CD4-positive, alpha-beta T cell treated with Interleukin-15 for 4 hours (primary cell): ENCODE results near the gene DTX3.
"Not testable (repeated sequence)": the region's sequence is repeated elsewhere in the genome, so short reads cannot be mapped to it uniquely, and the experiment has no call there.

ENCODE experiments used
- DNase-seq: peaks from one replicate; pipeline ENCODE4 v3.0.0-alpha.2; 2020; ENCODE audit warnings: low spot score

The DTX3 gene

DNA sequence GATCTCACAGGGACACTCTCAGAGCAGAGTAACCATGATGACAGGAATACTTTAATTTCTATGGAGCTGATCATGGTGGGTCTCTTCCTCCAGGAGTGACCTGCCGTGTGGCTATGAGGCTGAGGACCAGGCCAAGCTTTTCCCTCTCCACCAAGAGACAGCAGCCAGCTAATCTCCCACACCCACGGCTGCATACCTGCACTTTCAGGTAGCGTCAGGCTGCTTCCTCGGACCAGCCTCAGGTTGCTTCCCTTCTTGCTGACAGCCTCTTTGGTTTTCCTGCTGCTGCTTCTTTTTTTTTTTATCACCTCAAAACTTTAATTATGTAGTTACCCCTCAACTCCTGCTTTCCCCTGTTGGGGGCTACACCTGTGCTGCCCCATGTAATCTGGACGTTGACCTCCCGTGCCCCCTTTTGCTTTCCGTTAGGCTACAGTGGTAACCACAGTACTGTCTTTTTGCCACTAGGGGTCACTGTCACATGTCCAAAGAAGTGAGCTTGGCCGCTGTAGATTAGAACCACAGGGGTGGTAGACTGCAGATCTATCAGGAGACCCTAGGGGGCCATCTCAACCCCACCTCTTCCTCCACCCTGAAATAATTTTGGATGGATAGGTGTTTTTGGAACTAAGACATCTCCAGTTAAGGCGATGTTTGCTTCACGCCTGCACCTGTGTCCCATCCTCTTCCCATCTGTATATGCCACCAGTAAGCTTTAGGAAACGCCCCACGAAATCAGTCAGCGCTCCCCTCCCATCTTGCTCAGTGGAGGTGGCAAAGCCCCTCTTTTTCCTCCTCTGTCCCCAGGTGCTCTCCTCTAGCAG lies 21.4 kb upstream of the DTX3 start:
- DNase-seq, result peak; percentile 83

DNA sequence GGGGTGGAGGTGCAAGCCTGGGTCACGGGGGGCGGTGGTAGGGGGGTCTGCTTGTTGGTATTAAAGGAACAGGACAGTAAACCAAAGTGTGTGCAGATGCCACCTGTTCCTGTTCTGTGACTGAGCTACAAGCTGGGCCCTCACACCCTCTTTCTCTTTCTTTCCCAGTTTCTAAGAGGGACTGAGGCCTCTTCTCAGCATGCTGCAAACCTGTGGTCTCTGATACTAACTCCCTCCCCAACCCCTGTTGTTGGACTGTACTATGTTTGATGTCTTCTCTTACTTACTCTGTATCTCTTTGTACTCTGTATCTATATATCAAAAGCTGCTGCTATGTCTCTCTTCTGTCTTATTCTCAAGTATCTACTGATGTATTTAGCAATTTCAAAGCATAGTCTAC lies 20.6 kb upstream of the DTX3 start:
- DNase-seq, result no peak

DNA sequence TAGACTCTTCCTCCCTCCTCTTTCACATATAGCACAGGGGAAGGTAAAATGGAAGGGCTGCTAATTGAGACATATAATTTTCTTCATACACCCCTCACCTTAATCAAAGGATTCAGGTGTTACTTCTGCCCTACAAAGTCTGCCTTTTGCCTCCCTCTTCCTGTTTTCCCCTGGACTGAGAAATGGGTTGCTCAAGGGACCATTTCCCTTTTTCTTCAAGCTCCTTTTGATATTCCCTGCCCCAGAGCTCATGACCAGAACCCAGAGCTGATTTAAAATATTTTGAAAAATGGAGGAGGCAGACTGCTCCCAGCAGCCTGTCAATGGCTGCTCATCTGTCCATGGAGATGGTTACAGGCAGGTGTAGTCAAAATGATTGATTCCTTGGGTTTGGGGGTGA lies 19.9 kb upstream of the DTX3 start:
- no peak for DNase-seq

DNA sequence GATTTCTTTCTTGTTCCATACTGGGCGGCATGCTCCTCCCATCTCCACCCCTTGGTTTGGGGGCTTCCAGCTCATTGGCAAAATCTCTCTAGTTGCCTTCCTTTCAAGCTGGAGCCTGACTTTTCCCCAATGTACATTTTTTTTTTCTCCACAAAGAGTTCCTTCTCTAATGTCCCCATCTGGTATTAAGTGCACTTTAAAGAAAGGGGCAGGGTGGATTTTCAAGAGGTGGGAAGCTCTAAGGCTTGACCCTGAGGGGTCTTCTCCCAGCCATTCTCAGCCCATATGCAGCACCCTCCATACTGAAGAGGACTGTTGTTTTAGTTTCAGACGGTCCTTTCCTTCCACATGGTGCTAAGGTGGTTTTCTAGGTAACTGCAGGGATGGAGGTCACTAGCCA lies 19.5 kb upstream of the DTX3 start:
- DNase-seq, result no peak

DNA sequence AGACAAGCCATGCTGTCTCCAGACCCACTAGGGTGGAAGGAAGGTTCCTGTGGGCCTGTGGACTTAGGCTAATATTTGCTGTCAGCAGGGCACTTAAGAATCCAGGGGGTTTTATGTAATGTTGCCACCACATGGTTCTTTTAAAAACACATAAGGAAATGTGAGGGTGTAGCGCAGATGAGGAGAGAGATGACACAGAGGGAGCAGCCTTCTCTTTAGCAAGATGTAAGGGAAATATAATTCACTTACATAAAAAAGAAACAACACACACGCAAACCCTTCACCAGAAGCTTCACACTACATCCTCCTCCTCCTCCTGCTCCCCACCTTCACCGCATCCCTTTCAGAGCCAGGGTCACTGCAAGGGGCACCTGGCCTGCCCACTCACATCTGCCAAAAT lies 18.5 kb upstream of the DTX3 start:
- no peak for DNase-seq

DNA sequence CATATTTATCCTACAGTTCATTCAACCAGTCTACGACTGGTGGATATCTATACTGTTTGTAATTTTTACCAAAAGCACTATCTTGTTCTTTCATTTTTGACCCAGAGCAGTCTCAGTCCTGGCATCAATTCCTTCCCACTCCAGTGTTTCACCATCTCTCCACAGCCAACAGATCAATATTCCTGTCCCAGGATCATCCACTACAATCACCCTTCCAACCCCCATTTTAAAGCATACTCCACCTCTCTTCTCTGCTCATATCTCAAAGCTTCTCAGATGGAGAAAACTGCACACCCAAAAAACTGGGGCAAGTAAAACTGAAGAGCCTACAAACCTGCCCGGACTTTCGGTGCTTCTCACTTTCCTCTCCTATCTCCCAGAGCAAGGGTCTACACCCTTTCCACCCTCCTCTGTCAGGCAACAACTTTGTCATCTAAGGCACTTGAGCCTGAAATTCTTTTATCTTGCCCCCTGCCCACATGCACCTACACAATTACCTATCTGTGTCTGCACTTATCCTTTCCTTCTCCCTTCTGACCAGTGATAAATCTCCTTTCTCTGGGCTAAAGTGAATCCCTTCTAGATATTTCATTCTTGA lies 17.7 kb upstream of the DTX3 start:
- no peak for DNase-seq

DNA sequence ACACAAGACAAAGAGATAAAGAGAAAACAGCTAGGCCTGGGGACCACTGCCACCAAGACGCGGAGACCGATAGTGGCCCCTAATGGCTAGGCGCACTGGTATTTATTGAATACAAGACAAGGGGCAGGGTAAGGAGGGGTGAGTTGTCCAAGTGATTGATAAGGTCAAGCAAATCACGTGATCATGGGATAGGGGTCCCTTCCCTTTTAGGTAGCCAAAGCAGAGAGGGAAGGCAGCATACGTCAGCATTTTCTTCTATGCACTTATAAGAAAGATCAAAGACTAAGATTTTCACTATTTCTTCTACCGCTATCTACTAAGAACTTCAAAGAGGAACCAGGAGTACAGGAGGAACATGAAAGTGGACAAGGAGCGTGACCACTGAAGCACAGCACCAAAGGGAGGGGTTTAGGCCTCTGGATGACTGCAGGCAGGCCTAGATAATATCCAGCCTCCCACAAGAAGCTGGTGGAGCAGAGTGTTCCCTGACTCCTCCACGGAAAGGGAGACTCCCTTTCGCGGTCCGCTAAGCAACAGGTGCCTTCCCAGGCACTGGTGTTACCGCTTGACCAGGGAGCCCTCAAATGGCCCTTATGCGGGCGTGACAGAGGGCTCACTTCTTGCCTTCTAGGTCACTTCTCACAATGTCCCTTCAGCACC lies 15.5 kb upstream of the DTX3 start:
- DNase-seq, result not testable (repeated sequence)

DNA sequence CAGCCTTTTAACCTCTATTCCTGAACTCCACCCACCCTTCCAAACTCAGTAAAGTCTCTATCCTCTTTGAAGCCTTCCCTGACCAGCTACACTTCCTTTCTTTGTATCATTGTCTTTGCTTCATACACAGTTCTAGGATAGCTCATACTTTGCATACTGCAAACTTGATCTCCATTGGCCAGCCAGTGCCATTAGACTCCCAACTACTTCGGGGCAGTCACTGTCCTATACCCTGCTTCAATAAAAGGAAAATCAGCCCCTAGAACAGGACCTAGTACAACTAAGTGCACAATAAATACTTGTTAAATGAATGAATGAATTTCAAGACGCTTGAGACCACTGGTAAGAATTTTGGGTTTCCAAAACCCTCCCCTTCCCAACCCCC lies 14.2 kb upstream of the DTX3 start:
- DNase-seq, result no peak

DNA sequence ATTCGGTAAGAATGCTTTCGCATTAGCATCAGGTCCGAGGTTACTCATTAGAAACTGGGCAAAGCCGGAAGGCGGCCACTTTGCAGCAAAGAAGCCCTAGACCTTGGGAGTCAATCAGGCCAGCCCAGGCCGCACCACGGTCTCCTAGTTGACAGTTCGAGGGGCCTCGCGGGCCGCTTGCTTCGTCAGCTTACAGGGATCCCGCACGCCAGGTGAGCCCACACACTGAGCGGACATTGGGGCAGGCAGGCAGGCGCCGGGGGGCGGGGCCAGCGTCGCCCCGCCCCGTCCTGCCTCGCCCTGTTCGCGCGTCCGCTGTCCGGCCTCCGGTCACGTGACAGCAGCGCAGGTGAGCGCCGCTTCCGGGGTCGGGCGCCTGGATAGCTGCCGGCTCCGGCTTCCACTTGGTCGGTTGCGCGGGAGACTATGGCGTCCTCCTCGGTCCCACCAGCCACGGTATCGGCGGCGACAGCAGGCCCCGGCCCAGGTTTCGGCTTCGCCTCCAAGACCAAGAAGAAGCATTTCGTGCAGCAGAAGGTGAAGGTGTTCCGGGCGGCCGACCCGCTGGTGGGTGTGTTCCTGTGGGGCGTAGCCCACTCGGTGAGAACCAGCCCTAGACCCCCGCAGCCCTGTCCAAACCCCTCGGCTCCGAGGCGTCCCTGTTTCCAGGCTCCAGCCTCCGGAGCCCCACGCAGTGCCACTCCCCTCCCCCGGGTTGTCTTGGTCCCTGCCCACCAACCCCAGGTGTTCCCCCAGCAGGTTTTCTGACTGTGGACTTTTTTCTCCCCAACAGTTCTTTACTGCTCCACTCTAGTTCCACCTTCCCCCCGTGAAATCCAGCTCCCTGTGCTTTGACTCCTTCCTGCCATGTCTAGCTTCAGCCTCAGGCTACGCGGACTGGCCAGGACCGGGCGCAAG lies 13.5 kb upstream of the DTX3 start, which contains the start of gene PIP4K2C:
PIP4K2C (plus strand) TSS at position 329 of the 918 bp plus-strand sequence; CDS start at position 427, 98 bp downstream.
- peak; percentile 81 for DNase-seq

DNA sequence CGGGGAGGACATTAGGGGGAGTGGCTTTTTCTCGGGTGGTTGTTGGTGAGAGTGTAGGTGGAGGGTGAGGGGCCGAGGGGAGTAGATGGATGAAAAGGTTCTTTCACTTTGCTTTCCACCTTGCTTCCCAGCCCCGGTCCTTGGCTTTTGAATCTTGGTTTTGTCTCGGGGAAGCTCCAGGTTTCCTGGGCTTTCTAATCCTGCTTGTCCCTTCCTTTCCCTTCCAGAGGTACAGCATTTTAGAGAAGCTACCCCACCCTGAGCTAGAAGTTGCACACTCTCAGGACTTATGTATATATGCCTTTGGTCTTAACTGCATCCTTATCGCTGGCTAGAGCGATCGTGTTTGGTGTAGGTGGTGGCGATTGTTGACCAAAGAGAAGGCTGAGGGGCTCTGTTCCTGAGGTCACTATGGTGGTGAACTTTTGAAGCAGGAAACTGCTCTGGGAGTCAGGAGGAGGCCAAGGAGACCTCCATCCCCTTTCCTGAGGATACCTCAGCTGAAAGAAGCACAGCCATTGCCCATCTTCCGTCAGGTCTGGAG lies 12.8 kb upstream of the DTX3 start:
- no peak for DNase-seq

DNA sequence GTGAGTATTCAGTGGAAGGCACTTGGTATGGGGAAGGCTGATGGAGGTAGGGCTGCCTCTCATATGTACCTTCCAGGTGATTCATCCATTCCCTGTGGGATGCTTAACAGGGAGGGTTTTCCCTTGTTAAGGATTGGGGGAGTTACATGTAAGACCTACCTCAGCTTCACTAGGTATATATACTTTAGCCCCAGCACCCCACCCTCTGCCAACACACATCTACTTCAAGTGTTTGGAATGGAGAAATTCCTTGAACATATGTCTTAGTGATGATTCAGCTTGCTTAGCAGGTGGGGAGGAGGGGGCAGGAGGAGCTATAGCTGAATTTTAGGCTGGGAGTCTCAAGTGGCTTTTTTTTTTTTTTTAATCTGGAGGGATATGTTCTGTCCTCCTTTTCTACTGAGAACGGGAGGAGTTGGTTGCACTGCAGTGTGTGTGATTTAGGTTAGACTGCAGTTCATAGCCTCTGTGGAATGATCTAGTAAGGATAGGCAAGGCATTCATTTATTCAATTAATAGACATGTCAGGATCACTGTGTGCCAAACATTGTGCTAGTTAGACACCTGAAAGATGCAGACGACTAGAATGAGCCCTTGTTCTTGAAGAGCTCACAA lies 12.0 kb upstream of the DTX3 start:
- DNase-seq, result no peak

DNA sequence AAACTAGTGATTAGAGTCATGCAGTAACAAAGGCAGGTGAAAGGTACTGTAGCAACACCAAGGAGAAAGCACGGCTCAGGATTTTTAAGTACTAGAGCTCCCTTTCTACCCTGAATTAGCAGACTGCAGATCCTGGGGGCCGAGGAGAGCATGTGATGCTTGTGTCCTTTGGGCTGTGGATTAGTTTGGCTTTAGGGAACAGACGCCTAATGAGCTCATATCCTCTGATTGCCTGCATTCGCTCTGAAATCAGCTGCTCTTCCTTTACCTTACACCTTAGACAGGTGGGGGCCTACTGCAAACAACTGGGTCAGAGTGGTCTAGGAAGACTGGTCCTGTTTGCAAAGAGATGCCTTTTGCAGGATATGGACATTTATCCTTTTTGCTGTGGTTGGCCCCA lies 11.4 kb upstream of the DTX3 start:
- DNase-seq, result no peak

DNA sequence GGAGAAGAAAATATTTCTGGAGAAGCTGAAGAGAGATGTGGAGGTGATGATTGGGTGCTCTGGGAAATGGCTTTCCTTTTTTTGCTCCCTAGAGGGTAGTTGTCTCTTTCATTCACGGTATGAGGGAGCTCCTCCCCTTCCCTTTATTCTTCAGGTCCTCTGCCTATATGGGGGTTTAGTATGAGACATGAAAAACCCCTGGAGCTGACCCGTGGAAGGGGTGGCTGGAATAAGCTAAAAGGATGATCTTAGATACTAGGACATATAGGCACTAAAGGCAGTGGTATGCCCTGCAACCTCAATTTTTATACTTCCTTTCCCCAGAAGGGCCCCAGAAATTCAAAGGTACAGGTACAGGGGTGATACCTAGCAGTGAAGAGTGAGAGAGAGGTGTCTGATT lies 4.2 kb upstream of the DTX3 start:
- no peak for DNase-seq

DNA sequence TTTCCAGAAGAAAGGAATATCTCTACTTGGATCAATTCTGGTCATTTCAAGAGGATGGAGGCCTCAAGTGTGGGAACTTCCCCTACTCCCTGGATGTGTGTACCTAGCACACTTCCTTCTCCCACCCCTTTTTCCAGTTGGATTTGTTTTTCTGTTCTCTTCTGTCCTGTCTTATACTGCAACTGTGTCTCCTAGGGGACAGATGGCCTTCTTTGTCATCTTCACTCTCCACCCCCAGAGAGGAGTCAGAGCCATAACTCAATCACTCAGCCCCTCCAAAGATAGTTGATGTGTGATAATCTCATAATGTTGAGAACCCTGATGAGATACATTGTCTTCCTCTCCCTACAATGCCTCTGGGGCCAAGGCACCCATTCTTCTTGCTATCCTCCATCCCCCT lies 2.1 kb upstream of the DTX3 start:
- no peak for DNase-seq

DNA sequence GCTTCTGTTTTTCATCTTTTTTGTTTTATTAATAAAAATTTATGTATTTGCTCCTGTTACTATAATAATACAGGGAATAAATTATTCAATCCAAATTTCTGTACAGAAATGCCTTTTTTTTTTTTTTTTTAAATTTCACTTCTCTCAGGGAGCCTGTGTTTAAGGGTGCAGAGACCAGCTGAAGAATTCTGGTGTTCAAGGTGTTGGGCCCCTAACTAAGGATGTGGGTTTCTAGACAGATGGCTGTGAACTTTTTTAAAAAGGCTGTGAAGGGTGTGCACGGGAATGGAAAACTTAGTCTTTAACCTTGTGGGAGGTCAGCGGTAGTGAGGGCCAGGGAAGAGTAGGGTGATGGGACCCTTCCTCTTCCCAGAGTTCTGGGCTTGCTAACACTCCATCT lies 1.3 kb upstream of the DTX3 start:
- no peak for DNase-seq

DNA sequence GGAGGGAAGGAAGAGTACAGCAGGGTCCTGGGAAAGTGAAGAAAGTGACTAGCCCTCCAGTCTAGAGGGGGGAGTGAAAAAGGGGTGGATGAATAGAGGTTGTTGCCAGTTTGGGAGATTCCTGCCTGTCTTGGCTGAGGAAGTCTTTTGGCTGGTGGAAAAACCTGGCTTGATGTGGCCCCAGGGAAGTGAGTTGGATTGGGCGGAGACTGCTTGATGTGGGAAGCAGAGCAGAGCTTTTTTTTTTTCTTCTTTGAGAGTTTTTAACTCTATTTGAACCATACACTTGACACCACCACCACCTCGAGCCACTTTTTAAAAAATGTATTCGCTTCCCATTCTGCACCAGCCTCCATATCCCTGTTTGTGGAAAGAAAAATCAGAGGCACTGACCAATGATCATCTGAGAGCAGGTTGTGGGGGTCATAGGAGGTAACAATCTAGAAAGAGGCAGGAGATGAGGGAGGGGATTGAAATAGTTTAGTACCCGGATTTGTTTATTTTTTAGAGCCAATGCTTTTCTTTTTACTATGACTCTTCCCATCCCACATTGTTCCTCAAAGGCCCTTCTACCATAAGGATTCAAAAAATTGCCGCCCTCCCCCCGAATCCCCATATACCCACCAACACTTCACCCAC lies 690 bp upstream of the DTX3 start:
- DNase-seq, result no peak

DNA sequence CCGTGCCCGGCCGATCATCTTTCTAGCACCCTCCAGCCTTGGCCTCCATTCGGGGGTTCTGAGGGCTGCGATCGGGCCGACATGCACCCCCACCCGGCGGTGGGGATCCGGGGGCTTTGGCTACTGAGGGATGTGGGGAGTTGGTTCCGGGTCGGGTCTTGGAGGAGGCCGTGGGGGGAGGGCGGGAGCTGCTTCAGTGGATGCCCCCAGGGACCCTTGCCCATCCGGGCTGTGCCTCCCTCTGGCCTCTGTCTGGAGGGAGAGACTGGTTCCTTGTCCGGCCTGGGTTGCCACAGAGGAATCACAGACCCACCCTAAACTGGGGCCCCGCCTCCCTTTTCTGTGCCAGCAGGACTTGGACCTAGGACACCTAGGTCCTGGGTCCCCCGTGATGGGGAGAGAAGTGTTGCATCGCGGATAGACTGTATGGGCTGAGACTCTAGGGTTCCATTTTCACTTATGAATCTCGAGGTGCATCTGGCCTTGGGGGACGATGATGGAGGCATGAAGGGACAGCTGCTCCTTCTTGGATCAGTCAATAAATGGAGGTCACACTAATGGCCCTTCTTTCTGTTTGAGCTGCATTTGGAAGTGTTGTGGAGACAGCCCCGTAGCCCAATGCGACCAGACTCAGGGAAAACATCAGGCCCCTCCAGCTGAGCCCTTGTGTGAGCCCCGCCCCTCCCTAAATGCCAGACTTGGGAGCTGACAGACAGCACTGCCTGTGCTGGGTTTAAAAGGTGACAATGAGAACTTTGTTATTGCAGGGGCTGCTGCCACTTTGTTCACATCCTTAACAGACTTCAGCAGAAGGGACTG lies 577 bp downstream of the DTX3 start:
- no peak for DNase-seq

DNA sequence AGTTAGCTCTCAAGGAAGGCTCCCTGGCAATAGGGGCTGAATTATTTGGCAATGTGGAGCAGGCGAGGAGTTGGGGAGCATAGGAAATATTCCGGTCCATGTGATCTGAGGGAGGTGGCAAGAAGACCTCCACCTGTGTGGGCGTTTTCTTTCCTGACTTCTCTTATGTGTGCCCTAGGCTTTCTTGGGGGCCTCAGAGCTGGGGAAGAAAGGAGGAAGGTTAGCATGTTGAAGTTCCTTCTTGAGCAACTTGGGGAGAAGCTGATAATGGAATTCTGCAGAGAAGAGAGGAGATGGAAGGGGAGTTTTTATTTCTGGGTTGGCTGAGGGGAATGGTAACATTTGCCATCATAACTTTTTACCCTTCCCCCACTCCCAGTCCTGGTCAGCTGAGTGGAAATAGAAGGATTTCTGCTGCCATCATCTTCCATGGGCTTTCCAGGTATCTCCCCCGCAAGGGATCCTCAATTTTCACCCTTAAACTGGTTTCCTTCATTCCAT lies 1.2 kb downstream of the DTX3 start:
- DNase-seq, result no peak

DNA sequence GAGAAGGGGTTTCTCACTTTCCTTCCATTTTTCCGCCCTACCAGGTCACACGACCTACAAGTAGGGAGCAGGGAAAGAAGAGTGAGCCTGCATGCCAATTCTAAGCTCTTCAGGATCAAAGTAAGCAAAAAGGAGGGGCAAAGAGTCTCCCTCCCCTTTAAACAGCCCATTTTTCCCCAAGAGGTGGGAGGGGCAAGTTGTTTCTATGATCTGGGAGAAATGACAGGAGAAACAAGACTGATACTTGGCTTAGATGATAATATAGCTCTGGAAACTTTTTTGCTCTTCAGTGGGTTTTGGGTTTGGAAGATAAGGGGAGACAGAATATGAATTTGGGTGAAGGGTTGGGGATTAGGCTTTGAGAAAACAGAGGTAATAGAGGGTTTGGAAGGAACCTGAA lies 1.8 kb downstream of the DTX3 start:
- DNase-seq, result no peak

DNA sequence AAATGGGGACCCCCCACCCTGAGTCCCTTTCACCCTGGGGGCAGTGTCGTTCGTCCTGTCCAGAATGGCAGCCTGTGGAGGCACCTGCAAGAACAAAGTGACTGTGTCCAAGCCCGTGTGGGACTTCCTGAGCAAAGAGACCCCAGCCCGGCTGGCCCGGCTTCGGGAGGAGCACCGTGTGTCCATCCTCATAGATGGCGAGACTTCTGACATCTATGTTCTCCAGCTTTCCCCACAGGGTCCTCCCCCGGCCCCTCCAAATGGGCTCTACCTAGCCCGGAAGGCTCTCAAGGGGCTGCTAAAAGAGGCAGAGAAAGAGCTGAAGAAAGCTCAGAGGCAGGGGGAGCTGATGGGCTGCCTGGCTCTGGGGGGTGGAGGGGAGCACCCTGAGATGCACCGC lies 2.2 kb downstream of the DTX3 start:
- DNase-seq, result no peak
